HG03196 (cell line): ENCODE measurements around the gene NKX2-2.

Experiments used
- ATAC-seq: cut with Tn5 transposase; IDR thresholded peaks from one replicate; pipeline ENCODE4 v1.9.1; 2021; ENCODE audit not compliant: unreplicated experiment

The NKX2-2 gene

GRCh38 chr20:21522481-21523280, 8.8 kb upstream of the NKX2-2 start:
- no peak for ATAC-seq

GRCh38 chr20:21521596-21522480, 8.0 kb upstream of the NKX2-2 start:
- no peak for ATAC-seq

- ATAC-seq, result no peak
Observed at GRCh38 chr20:21520702-21521595, 7.1 kb upstream of the NKX2-2 start.

GRCh38 chr20:21519136-21519584, 5.3 kb upstream of the NKX2-2 start:
- no peak for ATAC-seq

GRCh38 chr20:21518292-21518991, 4.6 kb upstream of the NKX2-2 start:
- no peak for ATAC-seq

- ATAC-seq, result no peak
Observed at GRCh38 chr20:21517566-21518277, 3.9 kb upstream of the NKX2-2 start.

- no peak for ATAC-seq
Observed at GRCh38 chr20:21516861-21517565, 3.1 kb upstream of the NKX2-2 start.

- no peak for ATAC-seq
Observed at GRCh38 chr20:21516180-21516567, 2.3 kb upstream of the NKX2-2 start.

- no peak for ATAC-seq
Observed at GRCh38 chr20:21515300-21516179, 1.7 kb upstream of the NKX2-2 start.

- ATAC-seq, result no peak
Observed at GRCh38 chr20:21514553-21515251, 838 bp upstream of the NKX2-2 start.

- no peak for ATAC-seq
Observed at GRCh38 chr20:21513181-21513663, 642 bp downstream of the NKX2-2 start.

- ATAC-seq, result no peak
Observed at GRCh38 chr20:21512634-21513180, 1.2 kb downstream of the NKX2-2 start.

- ATAC-seq, result no peak
Observed at GRCh38 chr20:21511850-21512633, 1.8 kb downstream of the NKX2-2 start.

GRCh38 chr20:21511485-21511849, 2.4 kb downstream of the NKX2-2 start:
- no peak for ATAC-seq

GRCh38 chr20:21510414-21511384, 3.2 kb downstream of the NKX2-2 start:
- ATAC-seq, result no peak
